ENCODE data around the gene HOXC10.
A peak's percentile ranks its signal among the peaks of the same experiment; 100 is the strongest.

Gene HOXC10

DNA sequence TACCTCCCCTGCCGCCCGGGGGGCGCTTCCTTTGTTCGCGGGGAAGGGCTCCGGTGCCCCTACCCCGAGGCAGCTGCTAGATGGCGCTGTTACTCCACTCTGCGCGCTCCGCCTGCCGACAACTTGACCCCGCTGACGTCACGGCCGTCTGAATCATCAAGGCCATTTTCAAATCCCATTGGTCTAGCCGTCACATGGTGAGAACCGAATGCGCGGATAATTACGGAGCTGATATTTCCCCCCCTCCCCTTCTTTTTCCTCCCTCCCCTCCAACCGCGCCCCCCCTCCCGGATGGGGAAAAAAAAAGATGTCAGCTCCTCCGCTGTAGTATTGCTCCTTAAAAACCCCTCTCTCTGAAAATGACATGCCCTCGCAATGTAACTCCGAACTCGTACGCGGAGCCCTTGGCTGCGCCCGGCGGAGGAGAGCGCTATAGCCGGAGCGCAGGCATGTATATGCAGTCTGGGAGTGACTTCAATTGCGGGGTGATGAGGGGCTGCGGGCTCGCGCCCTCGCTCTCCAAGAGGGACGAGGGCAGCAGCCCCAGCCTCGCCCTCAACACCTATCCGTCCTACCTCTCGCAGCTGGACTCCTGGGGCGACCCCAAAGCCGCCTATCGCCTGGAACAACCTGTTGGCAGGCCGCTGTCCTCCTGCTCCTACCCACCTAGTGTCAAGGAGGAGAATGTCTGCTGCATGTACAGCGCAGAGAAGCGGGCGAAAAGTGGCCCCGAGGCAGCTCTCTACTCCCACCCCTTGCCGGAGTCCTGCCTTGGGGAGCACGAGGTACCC, at the start of gene HOXC10:
TSS of gene HOXC10 (plus strand) at position 246 of the 791 bp plus-strand sequence. CDS start at position 360, 114 bp downstream.
- no peaks in the 10 kb centered on the region for H3K36me3 ChIP-seq (ENCODE audit: insufficient read depth, low read depth, low read length)
- no peak within 1 kb of the TSS for H3K27ac ChIP-seq (ENCODE audit: low read length)
- H3K9me3 ChIP-seq (ENCODE audit: insufficient read depth, low read depth, low read length) = peaks cover 15% of the 10 kb centered on the region; the same call in 1 of the 2 replicates
- no peak within 1 kb of the TSS for H3K4me3 ChIP-seq (ENCODE audit: low read length)
- no peak within 1 kb of the TSS for H3K9ac ChIP-seq (ENCODE audit: low read depth, low read length)
- peaks cover 100% of the 10 kb centered on the region for H3K27me3 ChIP-seq (ENCODE audit: insufficient read depth, low read length)
- no peaks in the 10 kb centered on the region for H3K4me1 ChIP-seq (ENCODE audit: insufficient read depth, low read length)

DNA sequence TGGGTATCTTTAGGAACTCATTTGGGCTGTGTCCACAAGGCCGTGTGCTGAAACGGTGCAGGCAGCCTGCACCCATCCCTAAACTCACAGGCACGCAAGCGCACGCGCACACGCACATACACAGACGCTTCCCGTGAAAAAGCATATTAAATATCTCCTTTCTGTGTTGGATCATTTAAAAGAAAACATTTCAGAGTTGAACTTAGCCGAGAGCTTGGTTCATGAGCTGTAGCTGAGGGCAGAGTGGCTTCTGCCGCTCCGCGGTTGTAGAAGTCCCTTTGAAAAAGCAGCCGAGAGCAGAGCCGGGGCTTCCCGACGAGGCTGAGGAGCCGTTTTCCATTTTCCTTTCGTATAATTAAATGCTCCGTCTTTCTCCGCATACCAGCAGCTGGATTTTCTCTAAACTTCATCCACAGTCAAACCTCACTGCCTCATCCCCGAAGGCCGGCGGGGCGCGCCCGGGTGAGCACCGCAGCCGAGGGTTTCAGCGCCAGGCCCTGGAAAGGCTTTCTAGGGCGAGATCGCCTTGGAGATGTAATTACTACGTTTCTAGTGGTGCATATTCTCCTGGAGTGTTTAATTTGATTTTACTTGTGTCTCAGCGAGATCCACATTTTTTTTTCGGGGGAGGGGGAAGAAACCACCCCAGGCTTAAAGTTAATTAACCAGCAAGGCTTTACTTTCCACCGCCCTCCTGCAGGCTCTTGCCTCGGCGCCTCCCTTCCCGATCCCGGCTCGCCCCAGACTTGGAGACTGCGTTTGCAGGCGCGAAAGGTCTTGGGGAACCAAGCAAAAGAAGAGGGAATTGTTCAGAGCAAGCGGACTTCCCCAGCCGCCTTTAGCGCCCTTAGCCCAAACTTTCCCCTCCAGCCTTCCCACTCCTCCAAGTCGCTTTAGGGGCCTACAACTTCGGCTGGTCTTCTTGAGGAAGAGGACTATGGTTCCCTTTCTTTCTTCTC, 49.3 kb upstream of the HOXC10 start:
- H3K9ac ChIP-seq (ENCODE audit: low read depth, low read length) = no peak overlapping the region
- peaks cover 4% of the 10 kb centered on the region; the same call in 1 of the 2 replicates for H3K9me3 ChIP-seq (ENCODE audit: insufficient read depth, low read depth, low read length)
- no peak overlapping the region for H3K27ac ChIP-seq (ENCODE audit: low read length)
- H3K4me3 ChIP-seq (ENCODE audit: low read length) = no peak overlapping the region
- H3K4me1 ChIP-seq (ENCODE audit: insufficient read depth, low read length) = no peaks in the 10 kb centered on the region
- H3K36me3 ChIP-seq (ENCODE audit: insufficient read depth, low read depth, low read length) = no peaks in the 10 kb centered on the region
- peaks cover 100% of the 10 kb centered on the region for H3K27me3 ChIP-seq (ENCODE audit: insufficient read depth, low read length)

DNA sequence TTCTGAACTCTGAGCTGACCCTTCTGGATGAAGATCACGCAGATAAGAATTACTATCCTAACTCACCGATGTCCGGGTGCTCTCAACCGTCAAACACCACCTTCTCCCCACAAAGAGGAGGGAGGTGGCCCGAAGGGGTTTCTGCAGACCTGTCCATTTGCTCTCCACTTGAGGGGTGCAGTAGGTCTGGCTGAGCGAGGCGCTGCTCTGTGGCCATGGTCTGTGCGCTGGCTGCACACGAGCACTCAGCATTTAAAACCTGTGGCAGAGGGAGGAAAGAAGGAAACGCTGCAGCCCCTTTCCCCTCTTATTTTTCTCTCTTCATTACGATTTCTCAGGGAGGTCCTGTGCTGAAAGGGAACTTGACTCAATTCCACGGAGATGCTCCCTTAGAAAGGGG, 47.8 kb upstream of the HOXC10 start:
- Histone ChIP-seq H3K9ac (ENCODE audit: low read depth, low read length) (no peak overlapping the region), H3K27ac (ENCODE audit: low read length) (no peak overlapping the region), H3K4me3 (ENCODE audit: low read length) (no peak overlapping the region), H3K9me3 (ENCODE audit: insufficient read depth, low read depth, low read length) (peaks cover 4% of the 10 kb centered on the region; the same call in 1 of the 2 replicates), H3K4me1 (ENCODE audit: insufficient read depth, low read length) (no peaks in the 10 kb centered on the region), H3K27me3 (ENCODE audit: insufficient read depth, low read length) (peaks cover 100% of the 10 kb centered on the region), H3K36me3 (ENCODE audit: insufficient read depth, low read depth, low read length) (no peaks in the 10 kb centered on the region)

DNA sequence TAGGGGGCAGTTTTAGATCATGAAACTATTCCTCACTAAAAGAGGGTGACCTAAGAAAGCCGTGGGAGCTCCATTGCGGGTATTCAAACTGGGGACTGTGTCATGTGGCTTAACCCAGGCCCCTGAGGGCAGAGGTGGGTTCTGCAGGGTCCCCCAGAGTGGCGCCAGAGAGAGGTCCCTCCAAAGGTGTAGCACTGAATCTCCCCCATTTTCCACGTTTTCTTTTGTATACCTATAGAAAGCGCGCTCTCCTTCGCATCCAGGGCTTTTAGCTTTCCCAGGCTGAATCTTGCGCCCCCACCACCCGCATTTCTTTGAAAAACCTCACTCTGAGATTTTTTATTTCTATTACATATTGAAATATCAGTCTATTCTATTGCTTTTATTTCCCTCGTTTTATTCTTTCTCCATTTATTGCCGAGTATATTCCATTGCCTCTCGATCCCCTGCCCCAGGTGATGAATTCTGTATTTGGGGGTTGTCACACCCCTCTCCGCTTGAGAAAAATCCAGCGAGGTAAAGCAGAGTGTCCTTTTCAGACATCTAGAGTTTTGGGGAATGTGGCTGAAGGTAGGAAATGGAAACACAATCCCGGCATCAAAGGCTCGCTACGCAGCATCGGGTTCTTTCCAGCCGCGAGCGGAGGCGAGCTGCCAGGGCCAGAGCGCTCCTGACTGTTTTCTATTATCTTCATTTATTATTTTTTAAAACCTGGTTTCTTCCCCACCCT, 47.2 kb upstream of the HOXC10 start:
- no peak overlapping the region for H3K9ac ChIP-seq (ENCODE audit: low read depth, low read length)
- H3K27me3 ChIP-seq (ENCODE audit: insufficient read depth, low read length) = peaks cover 100% of the 10 kb centered on the region
- no peak overlapping the region for H3K4me3 ChIP-seq (ENCODE audit: low read length)
- no peak overlapping the region for H3K27ac ChIP-seq (ENCODE audit: low read length)
- peaks cover 4% of the 10 kb centered on the region; the same call in 1 of the 2 replicates for H3K9me3 ChIP-seq (ENCODE audit: insufficient read depth, low read depth, low read length)
- H3K36me3 ChIP-seq (ENCODE audit: insufficient read depth, low read depth, low read length) = no peaks in the 10 kb centered on the region
- no peaks in the 10 kb centered on the region for H3K4me1 ChIP-seq (ENCODE audit: insufficient read depth, low read length)

DNA sequence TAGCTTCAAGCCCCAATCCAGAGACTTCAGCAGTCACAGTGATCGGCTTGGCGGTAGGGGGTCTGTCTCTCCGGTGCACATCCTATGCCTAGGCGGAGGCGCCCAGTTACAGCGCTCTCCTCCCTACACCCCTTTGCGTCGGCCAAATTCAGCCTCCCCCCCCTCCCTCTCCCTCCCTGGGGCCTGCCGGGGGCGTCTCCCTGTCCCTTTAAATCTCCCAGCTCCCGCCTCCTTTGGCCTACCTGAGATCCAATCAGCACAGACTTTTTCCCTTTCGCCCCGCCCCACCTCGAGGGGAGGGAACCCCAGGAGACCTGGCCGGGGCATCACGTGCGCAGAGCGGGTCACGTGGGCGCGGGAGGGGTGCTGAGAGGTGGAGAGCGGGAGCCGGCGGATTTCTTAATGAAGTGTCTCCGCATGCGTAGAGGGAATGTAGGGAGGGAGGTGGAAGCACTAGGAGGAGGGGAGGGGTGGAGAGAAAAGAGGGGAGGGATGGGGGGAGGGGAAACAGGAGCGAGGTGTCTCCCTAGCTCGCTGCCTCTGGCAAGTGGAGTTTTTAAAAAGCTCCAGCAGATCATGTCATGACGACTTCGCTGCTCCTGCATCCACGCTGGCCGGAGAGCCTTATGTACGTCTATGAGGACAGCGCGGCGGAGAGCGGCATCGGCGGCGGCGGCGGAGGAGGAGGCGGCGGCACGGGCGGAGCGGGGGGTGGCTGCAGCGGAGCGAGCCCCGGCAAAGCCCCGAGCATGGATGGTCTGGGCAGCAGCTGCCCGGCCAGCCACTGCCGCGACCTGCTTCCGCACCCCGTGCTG, 46.4 kb upstream of the HOXC10 start, which contains the start of gene HOXC13:
TSS of gene HOXC13 (plus strand) at position 506 of the 815 bp plus-strand sequence. CDS start at position 582, 76 bp downstream.
- H3K36me3 ChIP-seq (ENCODE audit: insufficient read depth, low read depth, low read length) = no peaks in the 10 kb centered on the region
- H3K4me3 ChIP-seq (ENCODE audit: low read length) = peak within 1 kb of the TSS; percentile 10; the same call in 1 of the 2 replicates
- H3K27ac ChIP-seq (ENCODE audit: low read length) = no peak within 1 kb of the TSS
- no peak within 1 kb of the TSS for H3K9ac ChIP-seq (ENCODE audit: low read depth, low read length)
- peaks cover 4% of the 10 kb centered on the region; the same call in 1 of the 2 replicates for H3K9me3 ChIP-seq (ENCODE audit: insufficient read depth, low read depth, low read length)
- no peaks in the 10 kb centered on the region for H3K4me1 ChIP-seq (ENCODE audit: insufficient read depth, low read length)
- H3K27me3 ChIP-seq (ENCODE audit: insufficient read depth, low read length) = peaks cover 100% of the 10 kb centered on the region

DNA sequence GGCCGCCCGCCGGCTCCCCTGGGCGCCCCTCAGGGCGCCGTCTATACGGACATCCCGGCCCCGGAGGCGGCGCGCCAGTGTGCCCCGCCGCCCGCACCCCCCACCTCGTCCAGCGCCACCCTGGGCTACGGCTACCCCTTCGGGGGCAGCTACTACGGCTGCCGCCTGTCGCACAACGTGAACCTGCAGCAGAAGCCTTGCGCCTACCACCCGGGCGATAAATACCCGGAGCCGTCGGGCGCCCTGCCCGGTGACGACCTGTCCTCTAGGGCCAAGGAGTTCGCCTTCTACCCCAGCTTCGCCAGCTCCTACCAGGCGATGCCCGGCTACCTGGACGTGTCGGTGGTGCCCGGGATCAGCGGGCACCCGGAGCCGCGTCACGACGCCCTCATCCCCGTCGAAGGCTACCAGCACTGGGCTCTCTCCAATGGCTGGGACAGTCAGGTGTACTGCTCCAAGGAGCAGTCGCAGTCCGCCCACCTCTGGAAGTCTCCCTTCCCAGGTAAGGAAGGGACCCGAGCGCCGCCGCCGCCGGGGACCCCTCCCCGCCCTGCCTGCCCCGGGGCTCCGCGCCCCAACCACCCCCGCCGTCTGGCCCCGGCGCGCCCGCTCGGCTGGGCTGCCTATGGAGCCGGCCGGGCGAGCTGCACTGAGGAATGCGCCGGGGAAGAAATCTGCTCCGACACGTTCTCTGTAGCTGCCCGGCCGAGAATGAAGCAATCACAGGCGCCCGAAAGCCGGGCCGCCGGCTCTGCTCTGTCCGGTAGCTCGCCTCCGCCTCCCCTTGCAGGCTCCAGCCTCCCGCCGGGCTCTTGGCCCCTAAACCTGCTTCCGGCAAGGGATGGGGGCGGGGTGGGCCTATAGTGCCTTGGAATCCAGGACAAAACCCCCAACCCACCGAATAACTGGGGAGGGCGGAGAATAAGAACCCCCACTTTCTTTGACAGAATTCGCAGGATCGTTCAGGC, 45.5 kb upstream of the HOXC10 start:
- H3K27me3 ChIP-seq (ENCODE audit: insufficient read depth, low read length) = peaks cover 100% of the 10 kb centered on the region
- H3K4me3 ChIP-seq (ENCODE audit: low read length) = no peak overlapping the region
- no peaks in the 10 kb centered on the region for H3K4me1 ChIP-seq (ENCODE audit: insufficient read depth, low read length)
- H3K36me3 ChIP-seq (ENCODE audit: insufficient read depth, low read depth, low read length) = no peaks in the 10 kb centered on the region
- no peak overlapping the region for H3K9ac ChIP-seq (ENCODE audit: low read depth, low read length)
- peaks cover 4% of the 10 kb centered on the region; the same call in 1 of the 2 replicates for H3K9me3 ChIP-seq (ENCODE audit: insufficient read depth, low read depth, low read length)
- no peak overlapping the region for H3K27ac ChIP-seq (ENCODE audit: low read length)

DNA sequence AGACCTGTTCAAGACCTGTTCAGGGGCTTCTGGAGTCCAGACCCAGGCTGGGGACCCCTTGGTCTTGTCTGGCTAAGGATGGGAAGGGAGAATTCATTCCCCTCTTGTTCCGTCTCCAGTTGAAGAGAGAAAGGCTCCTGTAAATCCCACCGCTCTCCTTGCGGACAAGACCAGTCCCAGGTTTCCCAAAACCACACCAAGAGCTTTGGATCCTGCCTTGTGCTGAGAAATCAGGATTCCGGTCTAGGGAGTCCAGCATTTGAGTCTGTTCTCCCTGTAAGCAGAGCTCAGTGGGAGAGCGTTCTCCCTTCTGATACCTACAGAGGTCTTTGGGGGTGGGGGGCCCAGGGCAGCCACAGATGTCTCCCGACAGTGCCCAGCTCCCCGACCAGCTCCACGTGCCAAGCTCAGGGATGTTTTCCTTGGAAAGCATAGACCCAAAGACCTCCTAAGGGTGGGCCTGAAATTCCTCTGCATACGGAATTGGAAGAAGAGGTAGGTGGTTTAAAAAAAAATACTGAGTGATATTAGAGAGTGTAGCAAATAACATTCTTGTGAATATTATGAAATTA, 44.4 kb upstream of the HOXC10 start:
- no peaks in the 10 kb centered on the region for H3K36me3 ChIP-seq (ENCODE audit: insufficient read depth, low read depth, low read length)
- H3K9ac ChIP-seq (ENCODE audit: low read depth, low read length) = no peak overlapping the region
- H3K27me3 ChIP-seq (ENCODE audit: insufficient read depth, low read length) = peaks cover 100% of the 10 kb centered on the region
- peaks cover 4% of the 10 kb centered on the region; the same call in 1 of the 2 replicates for H3K9me3 ChIP-seq (ENCODE audit: insufficient read depth, low read depth, low read length)
- H3K4me3 ChIP-seq (ENCODE audit: low read length) = no peak overlapping the region
- H3K27ac ChIP-seq (ENCODE audit: low read length) = no peak overlapping the region
- no peaks in the 10 kb centered on the region for H3K4me1 ChIP-seq (ENCODE audit: insufficient read depth, low read length)

DNA sequence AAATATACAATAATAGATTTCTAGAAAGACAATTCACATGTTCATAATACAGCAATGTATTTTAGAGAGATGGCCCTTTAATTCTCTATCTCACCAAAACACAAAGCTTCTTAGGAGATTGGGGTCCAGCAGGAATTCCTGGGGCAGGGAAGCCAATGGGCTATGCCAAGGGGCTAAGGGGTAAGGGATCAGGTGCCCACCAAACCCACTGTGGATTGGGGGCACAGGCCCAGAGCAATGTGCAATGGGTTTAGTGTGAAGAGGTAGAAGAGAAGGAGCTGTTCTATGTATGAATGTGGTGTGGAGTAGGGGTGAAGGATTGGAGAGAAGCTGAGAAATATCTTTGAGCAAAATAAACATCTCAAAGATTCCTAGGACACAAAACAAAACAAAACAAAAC, 43.8 kb upstream of the HOXC10 start:
- Histone ChIP-seq H3K4me1 (ENCODE audit: insufficient read depth, low read length) (no peaks in the 10 kb centered on the region), H3K27me3 (ENCODE audit: insufficient read depth, low read length) (peaks cover 100% of the 10 kb centered on the region), H3K9ac (ENCODE audit: low read depth, low read length) (no peak overlapping the region), H3K36me3 (ENCODE audit: insufficient read depth, low read depth, low read length) (no peaks in the 10 kb centered on the region), H3K9me3 (ENCODE audit: insufficient read depth, low read depth, low read length) (peaks cover 4% of the 10 kb centered on the region; the same call in 1 of the 2 replicates), H3K4me3 (ENCODE audit: low read length) (no peak overlapping the region), H3K27ac (ENCODE audit: low read length) (no peak overlapping the region)

DNA sequence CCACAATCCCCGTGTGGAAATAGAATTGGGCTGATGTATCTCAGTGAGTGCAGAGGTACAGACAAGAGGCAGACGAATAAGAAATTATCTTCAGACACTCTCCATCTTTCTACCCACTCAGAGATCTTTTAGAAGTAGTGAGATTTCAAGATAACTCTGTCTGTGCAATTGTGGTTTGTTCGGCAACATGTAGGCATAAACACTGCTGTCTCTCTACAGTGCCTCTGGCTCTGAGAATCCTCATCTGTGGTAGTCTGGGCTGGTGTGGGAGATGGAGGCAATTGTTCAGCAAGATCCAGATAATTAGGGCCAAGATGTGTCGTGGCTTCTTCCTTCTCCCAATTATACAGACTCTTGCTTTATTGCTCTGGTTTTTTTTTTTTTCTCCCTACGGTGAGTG, 43.2 kb upstream of the HOXC10 start:
- no peaks in the 10 kb centered on the region for H3K36me3 ChIP-seq (ENCODE audit: insufficient read depth, low read depth, low read length)
- H3K9me3 ChIP-seq (ENCODE audit: insufficient read depth, low read depth, low read length) = peaks cover 4% of the 10 kb centered on the region; the same call in 1 of the 2 replicates
- H3K27me3 ChIP-seq (ENCODE audit: insufficient read depth, low read length) = peaks cover 100% of the 10 kb centered on the region
- H3K4me3 ChIP-seq (ENCODE audit: low read length) = no peak overlapping the region
- no peak overlapping the region for H3K27ac ChIP-seq (ENCODE audit: low read length)
- no peaks in the 10 kb centered on the region for H3K4me1 ChIP-seq (ENCODE audit: insufficient read depth, low read length)
- no peak overlapping the region for H3K9ac ChIP-seq (ENCODE audit: low read depth, low read length)

Measured in iPS-20b (cell line).